HG03280 (cell line): ENCODE data around the gene TSPAN14.

Experiments
- ATAC-seq: cut with Tn5 transposase; IDR thresholded peaks from one replicate; pipeline ENCODE4 v1.9.1; 2021; ENCODE audit warnings: mild to moderate bottlenecking, moderate library complexity; ENCODE audit not compliant: unreplicated experiment

The TSPAN14 gene

GRCh38 chr10:80454513-80455460 lies 677 bp downstream of the TSPAN14 start:
- ATAC-seq = peak; percentile 25

DNA sequence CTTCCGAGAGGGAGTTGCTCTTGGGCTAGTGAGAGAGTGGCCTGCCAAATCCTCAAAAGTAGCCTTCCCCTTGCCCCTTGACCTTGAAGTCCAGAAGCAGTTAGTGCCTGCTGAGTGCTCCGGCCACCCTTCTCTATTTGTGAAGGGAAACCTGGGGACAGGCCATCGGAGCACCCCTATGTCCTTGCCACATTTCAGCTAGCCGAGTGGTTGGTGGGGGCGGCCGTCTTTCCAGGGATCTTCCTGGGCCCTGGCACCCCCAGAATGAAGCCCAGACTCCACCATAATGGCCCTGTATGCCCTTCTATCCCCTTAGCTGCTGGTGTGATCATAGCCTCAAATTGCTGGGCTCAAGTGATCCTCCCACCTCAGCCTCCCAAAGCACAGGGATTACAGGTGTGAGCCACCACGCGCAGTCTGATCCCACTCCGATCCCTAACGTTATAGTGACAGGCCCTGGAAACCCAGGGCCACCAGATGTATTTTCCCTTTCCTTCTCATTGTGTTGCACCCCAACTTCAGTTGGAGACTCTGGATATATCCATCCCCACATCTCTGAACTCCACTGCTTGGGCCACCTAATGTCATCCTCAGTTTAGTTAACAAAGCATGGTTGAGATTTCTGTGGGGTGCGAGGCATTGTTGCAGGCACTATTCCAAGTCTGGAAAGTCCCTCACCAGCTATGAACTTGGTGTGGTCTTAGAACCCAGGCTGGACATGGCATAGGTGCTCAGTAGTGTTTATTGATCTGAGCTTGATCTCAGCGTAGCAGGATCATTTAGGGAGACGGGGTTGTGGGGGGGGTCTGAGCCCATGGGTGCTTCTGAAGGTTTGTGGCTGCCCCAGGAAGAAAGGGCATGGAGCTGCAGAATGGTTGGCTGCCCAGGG lies 1.6 kb downstream of the TSPAN14 start:
- no peak for ATAC-seq

GRCh38 chr10:80457554-80458262 lies 3.6 kb downstream of the TSPAN14 start:
- ATAC-seq = no peak

- no peak for ATAC-seq
Observed at GRCh38 chr10:80458263-80458625, 4.1 kb downstream of the TSPAN14 start.

DNA sequence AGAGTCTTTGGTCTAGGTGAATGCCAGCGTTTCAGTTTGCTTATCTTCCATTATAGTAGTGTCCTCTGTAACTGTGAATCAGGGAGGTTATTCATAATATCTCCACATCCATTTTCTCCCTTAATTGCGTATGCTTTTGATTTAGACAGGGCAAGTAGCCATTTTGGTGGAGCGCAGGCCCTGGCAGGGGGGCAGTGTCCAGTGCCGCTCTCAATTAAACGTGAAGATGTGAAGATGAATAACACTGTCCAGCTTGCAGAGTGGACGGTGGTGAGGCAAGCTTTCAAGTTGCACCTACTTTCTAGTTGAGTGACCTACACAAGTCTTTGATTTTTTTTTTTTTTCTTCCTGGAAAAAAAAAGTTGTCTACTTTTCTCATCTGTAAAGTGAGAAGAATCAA lies 4.5 kb downstream of the TSPAN14 start:
- ATAC-seq = no peak

DNA sequence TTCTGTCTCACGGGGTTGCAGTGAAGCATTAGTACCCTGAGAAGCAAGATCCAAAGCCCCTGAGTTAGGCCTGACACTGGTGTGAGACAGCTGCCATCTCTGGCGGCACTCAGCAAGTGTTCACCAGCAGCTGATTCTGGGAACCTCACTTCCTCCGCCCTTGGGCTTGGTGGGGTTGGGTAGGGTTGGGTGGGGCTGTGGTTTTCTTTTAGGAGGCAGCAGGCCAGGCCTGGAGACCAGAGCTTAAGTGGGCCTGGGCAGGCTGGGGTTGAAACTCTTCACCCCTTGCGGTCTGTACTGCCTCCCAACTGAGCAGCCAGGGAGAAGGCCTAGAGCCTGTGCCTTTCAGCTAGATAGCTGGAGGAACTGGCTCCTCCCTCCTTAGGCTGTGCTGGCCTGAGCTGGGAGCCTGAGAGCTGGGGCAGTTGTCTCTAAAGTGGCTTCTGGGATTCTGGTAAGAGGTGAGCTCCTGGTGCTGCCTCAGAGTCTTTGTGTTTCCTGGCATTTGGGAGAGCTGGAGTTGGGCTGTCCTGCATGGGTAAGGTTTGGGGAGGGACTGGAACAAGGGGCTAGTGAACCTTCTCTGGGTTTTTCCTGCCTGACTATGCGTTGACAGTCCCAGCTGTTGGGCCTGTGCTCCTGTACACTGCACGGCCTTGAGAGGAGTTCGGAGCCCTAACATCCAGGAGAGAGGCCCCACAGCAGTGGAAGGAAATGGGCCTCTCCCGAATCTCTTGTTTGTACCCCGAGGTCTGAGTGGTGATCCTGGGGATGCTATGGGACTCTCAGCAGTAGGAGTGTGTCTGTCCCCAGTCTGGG lies 5.1 kb downstream of the TSPAN14 start:
- peak; percentile 29 for ATAC-seq

GRCh38 chr10:80460399-80461207 lies 6.5 kb downstream of the TSPAN14 start:
- ATAC-seq = no peak

- ATAC-seq = no peak
Observed at GRCh38 chr10:80461208-80462183, 7.4 kb downstream of the TSPAN14 start.

GRCh38 chr10:80462299-80462980 lies 8.3 kb downstream of the TSPAN14 start:
- no peak for ATAC-seq

- ATAC-seq = no peak
Observed at GRCh38 chr10:80462981-80463741, 9.1 kb downstream of the TSPAN14 start.

GRCh38 chr10:80463868-80464267 lies 9.8 kb downstream of the TSPAN14 start:
- no peak for ATAC-seq

DNA sequence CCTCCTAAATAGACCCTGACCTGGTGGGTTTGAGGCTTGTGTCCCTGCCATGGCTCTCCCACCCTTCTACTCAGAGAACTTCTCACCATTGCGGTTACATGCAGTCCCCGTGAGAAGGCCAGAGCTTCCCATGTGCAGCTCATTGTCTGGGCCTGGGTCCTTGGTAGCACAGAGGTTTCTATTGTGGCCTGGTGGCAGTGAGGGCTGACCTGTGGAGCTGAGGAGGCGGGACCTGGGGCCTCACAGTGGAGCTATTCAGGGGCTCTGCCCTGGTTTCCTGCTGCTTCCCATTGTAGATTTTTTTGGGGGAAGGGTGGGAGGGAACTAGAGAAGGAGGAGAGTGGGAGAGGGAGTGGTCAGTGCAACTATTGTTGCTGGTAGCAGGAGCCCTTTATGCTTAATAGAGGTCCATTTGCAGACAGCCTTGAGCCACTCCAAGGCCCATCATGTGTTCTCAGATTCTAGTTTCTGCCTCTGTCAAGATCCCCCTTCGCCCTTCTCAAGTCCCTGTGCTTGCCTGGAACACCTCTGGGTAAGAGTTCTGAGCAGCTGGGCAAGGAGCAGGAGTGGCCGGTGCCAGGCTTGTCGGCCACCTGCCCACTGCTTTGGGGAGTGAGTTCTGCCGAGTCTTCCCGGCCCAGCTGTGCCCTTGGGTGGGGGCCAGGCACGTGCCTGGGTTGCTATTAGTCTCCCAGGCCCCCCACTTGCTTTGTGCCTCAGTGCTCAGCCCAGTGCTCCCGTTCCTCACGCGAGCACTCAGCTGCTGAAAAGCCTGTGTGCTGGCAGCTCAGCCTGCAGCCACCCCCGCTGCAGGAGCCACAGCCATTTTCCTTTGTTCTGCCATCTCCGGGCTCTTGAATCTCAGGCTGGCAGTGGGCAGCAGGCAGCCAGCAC lies 10.7 kb downstream of the TSPAN14 start:
- ATAC-seq = no peak

DNA sequence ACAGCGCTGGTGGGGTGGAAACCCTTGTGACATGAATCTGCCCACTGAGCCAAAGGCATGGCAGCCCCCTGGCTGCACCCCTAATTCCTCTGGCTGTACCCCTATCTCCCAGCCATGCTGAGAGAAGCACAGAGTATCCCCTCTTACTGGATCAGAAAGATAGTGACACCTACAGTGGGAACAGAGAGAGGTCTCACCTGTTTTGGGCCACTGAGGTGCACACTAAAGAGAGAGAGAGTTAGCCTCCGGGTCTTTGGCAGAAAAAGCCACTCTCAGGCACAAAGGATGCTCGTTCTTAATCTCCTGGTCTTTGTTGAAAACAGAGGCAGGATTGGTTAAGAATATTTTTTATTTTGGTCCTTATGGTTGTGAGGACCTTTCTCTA lies 11.3 kb downstream of the TSPAN14 start:
- no peak for ATAC-seq

DNA sequence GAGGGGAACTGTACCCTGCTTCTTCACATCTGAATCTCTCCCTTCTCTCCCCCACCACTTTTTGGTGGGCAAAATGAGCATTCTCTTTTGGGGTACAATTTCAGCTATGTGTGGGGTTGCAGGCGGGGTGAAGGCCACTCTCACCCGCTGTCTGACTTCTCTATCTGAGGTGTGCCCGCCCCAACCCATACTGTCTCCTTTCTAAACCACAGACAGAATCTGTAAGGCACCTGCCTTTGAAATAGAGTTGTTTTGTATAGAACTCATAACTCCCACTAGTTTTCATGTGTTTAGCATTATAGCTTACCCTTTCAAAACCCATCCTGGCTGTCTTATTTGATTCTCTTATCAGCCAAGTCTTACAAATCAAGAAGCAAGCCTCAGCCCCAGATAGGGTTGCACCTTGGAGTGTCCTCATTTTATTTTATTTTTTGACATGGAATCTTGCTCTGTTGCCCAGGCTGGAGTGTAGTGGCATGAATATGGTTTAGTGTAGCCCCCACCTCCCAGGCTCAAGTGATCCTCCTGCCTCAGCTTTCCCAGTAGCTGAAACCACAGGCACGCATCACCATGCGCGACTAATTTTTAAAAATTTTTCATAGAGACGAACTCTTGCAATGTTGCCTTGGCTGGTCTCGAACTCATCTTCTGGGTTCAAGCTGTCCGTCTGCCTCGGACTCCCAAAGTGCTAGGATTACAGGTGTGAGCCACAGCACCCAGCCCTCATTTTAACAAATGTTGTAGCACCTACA lies 11.9 kb downstream of the TSPAN14 start:
- peak; percentile 48 for ATAC-seq

GRCh38 chr10:80466724-80467326 lies 12.7 kb downstream of the TSPAN14 start:
- no peak for ATAC-seq
